B cell (primary cell): Measurements from ENCODE around the gene UROS. TPM values are rescaled to one million over a fixed set of nuclear protein-coding genes. Genes with fewer than 3 reads are reported as not detected.

Experiments used
- ATAC-seq: fragments of 200-7000 bp; cut with Tn5 transposase; one replicate; pipeline ENCODE4 v1.10.0; 2021; ENCODE audit warnings: low read depth, mild to moderate bottlenecking, moderate number of reproducible peaks, moderate library complexity
- CTCF ChIA-PET: fragments of 350-600 bp; sonication (Branson Sonifier 250); formaldehyde crosslinking; loops from one replicate; lab custom pipeline; 2021; ENCODE audit warnings: antibody characterized with exemption, inconsistent platforms; lab: Charles Lee
- POLR2A ChIA-PET: fragments of 350-600 bp; sonication (Branson Sonifier 250); formaldehyde crosslinking; loops from one replicate; lab custom pipeline; 2021; ENCODE audit warnings: antibody characterized with exemption; lab: Charles Lee
- DNase-seq: peaks from one replicate; pipeline ENCODE4 v3.0.0; 2013
- H2AFZ ChIP-seq: 2 replicates; pipeline ENCODE4 v1.6.1; 2012; ENCODE audit warnings: mild to moderate bottlenecking, low read depth, low read length; ENCODE audit not compliant: insufficient read depth, poor library complexity, severe bottlenecking
- H3K27ac ChIP-seq, 2 donors: 1 replicate in 1 of 2; 2 replicates in 1 of 2; pipeline ENCODE4 v1.5.1; 2012 to 2013; ENCODE audit warnings: low read length in 2 of 2, mild to moderate bottlenecking in 2 of 2, moderate library complexity in 1 of 2
- H3K27me3 ChIP-seq, 4 experiments: fragments of 200-600 bp in 1 of 4; sonication (generic) in 1 of 4; replicated peaks in 1 of 4; 1 replicate in 2 of 4; 2 replicates in 2 of 4; pipeline versions ENCODE4 v1.6.1 to v1.7.0; 2013 to 2016; ENCODE audit warnings: low read length in 3 of 4, mild to moderate bottlenecking in 2 of 4, mixed read lengths in 1 of 4, moderate library complexity in 1 of 4; ENCODE audit not compliant: insufficient read depth in 4 of 4, control insufficient read depth in 3 of 4; ENCODE audit errors: control extremely low read depth in 1 of 4
- H3K36me3 ChIP-seq, 2 experiments: replicated peaks in 1 of 2; 1 replicate in 1 of 2; 2 replicates in 1 of 2; pipeline versions ENCODE4 v1.6.1 to v1.7.1; 2013; ENCODE audit warnings: low read length in 1 of 2; ENCODE audit not compliant: insufficient read depth in 2 of 2, control insufficient read depth in 1 of 2; ENCODE audit errors: control extremely low read depth in 1 of 2, extremely low read depth in 1 of 2
- H3K4me1 ChIP-seq, 2 donors: fragments of 200-600 bp in 1 of 2; sonication (generic) in 1 of 2; 1 replicate in 1 of 2; 2 replicates in 1 of 2; pipeline versions ENCODE4 v1.5.1 to v1.6.1; 2013 to 2017; ENCODE audit warnings: low read length in 2 of 2; ENCODE audit not compliant: control insufficient read depth in 2 of 2, insufficient read depth in 2 of 2
- H3K4me2 ChIP-seq: replicated peaks from 2 replicates; pipeline ENCODE3; 2012; ENCODE audit warnings: mild to moderate bottlenecking, low read depth, low read length; ENCODE audit not compliant: poor library complexity, severe bottlenecking
- H3K4me3 ChIP-seq, 5 experiments: fragments of 200-600 bp in 1 of 5; sonication (generic) in 1 of 5; 1 replicate in 3 of 5; 2 replicates in 2 of 5; pipeline versions ENCODE4 v1.5.1 to v1.7.0; 2011 to 2016; ENCODE audit warnings: low read length in 4 of 5, mild to moderate bottlenecking in 4 of 5, low read depth in 2 of 5, control low read depth in 1 of 5, moderate library complexity in 1 of 5; ENCODE audit not compliant: insufficient read depth in 1 of 5; ENCODE audit errors: control extremely low read depth in 1 of 5, extremely low read depth in 1 of 5
- H3K79me2 ChIP-seq: fragments of 200-600 bp; sonication (generic); one replicate; pipeline ENCODE4 v1.6.0; 2016; ENCODE audit warnings: low read length; ENCODE audit not compliant: control insufficient read depth, insufficient read depth
- H3K9ac ChIP-seq: fragments of 200-600 bp; sonication (generic); 2 replicates; pipeline ENCODE4 v1.6.1; 2017; ENCODE audit warnings: mild to moderate bottlenecking, low read length, moderate library complexity
- H3K9me3 ChIP-seq, 3 donors: one replicate each; pipeline versions ENCODE4 v1.6.1 to v1.7.1; 2013; ENCODE audit warnings: low read length in 2 of 3; ENCODE audit not compliant: control insufficient read depth in 2 of 3, insufficient read depth in 1 of 3; ENCODE audit errors: control extremely low read depth in 1 of 3
- H4K20me1 ChIP-seq: 2 replicates; pipeline ENCODE4 v1.6.0; 2012; ENCODE audit warnings: mild to moderate bottlenecking, low read length; ENCODE audit not compliant: insufficient read depth, control insufficient read depth, poor library complexity, severe bottlenecking
- H3K27ac Mint-ChIP-seq: one replicate; pipeline ENCODE4 v1.8.0; 2021; ENCODE audit warnings: mixed read lengths
- H3K27me3 Mint-ChIP-seq: one replicate; pipeline ENCODE4 v1.8.0; 2021; ENCODE audit warnings: mixed read lengths
- H3K4me1 Mint-ChIP-seq: one replicate; pipeline ENCODE4 v1.8.0; 2021; ENCODE audit warnings: mixed read lengths
- H3K4me3 Mint-ChIP-seq: one replicate; pipeline ENCODE4 v1.8.0; 2021; ENCODE audit warnings: mixed read lengths
- H3K9me3 Mint-ChIP-seq: one replicate; pipeline ENCODE4 v1.8.0; 2022; ENCODE audit warnings: mixed read lengths; ENCODE audit not compliant: insufficient read depth
- EZH2 ChIP-seq: IDR thresholded peaks from 2 replicates; pipeline ENCODE4 v1.6.1; 2012; ENCODE audit warnings: borderline replicate concordance, low read depth, mild to moderate bottlenecking, moderate library complexity, low read length; ENCODE audit not compliant: insufficient read depth, poor library complexity, severe bottlenecking
- WGBS: methylation state at CpG from one replicate; pipeline ENCODE4 v1.1.5; 2013; ENCODE audit warnings: missing lambda C conversion rate; ENCODE audit not compliant: insufficient coverage; 5-methylcytosine and 5-hydroxymethylcytosine counted together
- intact Hi-C: fragments of 100-400 bp; cut with micrococcal nuclease; formaldehyde crosslinking; loops from one replicate; pipeline ENCODE4 v1.10.0; 2022
- polyA plus RNA-seq: library from polyadenylated mRNA; depleted of rRNA; stranded (reverse); fragments of >200 nt; gene quantifications from 2 replicates; pipeline ENCODE4 v1.2.3, GENCODE V29; 2012
- total RNA-seq, 2 donors: library from RNA; stranded (reverse); fragments of 120-200 nt in 1 of 2; gene quantifications; 1 replicate in 1 of 2; 2 replicates in 1 of 2; pipeline versions ENCODE4 v1.2.3 to v1.2.4, GENCODE V29; 2013 to 2022
- TF ChIP-seq, protein P1 (sequence below): fragments of 200-600 bp; IDR thresholded peaks from one replicate; pipeline ENCODE4 v1.8.0; 2022; ENCODE audit warnings: antibody characterized with exemption, mild to moderate bottlenecking

Gene UROS
- total and polyA plus RNA-seq, 2 donors (not counting 1 experiment from before 2014, with no cell fraction given): 28.3 to 37.1 TPM

DNA sequence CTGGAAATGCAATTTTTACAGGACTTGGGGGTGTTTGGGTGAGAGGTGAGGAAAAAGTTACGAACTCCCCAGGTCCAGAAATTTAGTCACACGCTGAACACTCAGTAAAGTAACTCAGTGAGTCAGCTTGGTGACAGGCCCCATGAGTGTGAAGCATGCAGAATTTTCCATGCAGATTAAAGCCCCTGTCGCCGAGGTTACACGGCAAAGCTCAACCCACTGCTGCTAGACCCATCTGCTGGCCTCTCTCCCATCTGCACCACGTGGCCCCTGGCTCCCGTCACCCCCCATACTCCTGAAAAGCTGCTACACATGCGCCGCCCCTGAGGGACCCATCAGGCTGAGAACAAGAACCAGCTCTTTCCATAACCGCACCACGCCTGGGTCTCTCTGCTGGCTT, 40.4 kb downstream of the UROS start:
- ATAC-seq (no peak), DNase-seq (no peak)
- no peak overlapping the region for H3K27ac ChIP-seq
- H3K27me3 ChIP-seq: no peaks in the 10 kb centered on the region
- H3K4me1 ChIP-seq: no peaks in the 10 kb centered on the region
- no peaks in the 10 kb centered on the region for H4K20me1 ChIP-seq
- H3K4me2 ChIP-seq: no peak overlapping the region
- no peaks in the 10 kb centered on the region for H3K4me1 Mint-ChIP-seq
- peaks cover 4% of the 10 kb centered on the region for H3K27me3 Mint-ChIP-seq
- H2AFZ ChIP-seq: no peak overlapping the region
- H3K27ac Mint-ChIP-seq: no peak overlapping the region
- CTCF ChIA-PET: no interaction called here
- no peaks in the 10 kb centered on the region for H3K79me2 ChIP-seq
- no peaks in the 10 kb centered on the region for H3K36me3 ChIP-seq
- no peak overlapping the region for H3K9ac ChIP-seq
- 96% methylated on average over 5 of the region's 11 CpGs for WGBS
- H3K4me3 ChIP-seq: no peak overlapping the region
- H3K4me3 Mint-ChIP-seq: no peak overlapping the region
- TF ChIP-seq, protein P1, sequence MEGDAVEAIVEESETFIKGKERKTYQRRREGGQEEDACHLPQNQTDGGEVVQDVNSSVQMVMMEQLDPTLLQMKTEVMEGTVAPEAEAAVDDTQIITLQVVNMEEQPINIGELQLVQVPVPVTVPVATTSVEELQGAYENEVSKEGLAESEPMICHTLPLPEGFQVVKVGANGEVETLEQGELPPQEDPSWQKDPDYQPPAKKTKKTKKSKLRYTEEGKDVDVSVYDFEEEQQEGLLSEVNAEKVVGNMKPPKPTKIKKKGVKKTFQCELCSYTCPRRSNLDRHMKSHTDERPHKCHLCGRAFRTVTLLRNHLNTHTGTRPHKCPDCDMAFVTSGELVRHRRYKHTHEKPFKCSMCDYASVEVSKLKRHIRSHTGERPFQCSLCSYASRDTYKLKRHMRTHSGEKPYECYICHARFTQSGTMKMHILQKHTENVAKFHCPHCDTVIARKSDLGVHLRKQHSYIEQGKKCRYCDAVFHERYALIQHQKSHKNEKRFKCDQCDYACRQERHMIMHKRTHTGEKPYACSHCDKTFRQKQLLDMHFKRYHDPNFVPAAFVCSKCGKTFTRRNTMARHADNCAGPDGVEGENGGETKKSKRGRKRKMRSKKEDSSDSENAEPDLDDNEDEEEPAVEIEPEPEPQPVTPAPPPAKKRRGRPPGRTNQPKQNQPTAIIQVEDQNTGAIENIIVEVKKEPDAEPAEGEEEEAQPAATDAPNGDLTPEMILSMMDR: no peak
- TF ChIP-seq EZH2: no peak
- H3K9me3 ChIP-seq: no peaks in the 10 kb centered on the region
- intact Hi-C loops: no loop called here
- POLR2A ChIA-PET: no interaction called here
- H3K9me3 Mint-ChIP-seq: no peaks in the 10 kb centered on the region

DNA sequence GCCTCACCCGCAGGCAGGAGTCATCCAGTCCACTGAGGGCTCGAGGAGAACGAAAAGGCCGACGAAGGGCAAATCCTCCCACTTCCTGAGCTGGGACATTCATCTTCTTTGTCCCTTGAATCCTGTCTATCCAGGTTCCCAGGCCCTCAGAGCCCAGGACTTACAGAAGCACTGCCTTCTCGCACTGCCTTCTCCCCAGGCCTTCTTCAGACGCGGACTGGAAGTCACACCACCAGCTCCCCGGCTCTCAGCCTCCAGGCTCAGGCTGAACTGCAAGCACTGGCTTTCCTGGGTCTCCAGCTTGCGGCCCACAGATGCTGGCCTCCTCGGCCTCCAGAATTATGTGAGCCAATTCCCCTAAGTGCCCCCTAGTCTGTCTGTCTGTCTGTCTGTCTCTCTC, 41.0 kb downstream of the UROS start:
- H3K79me2 ChIP-seq: no peaks in the 10 kb centered on the region

More for the DNA sequence above, 41.0 kb downstream of the UROS start:
- Mint-ChIP-seq H3K27ac (no peak overlapping the region), H3K4me3 (no peak overlapping the region), H3K9me3 (no peaks in the 10 kb centered on the region), H3K27me3 (peaks cover 4% of the 10 kb centered on the region), H3K4me1 (no peaks in the 10 kb centered on the region)
- Histone ChIP-seq H3K4me3 (no peak overlapping the region), H4K20me1 (no peaks in the 10 kb centered on the region), H3K27me3 (no peaks in the 10 kb centered on the region), H3K4me2 (no peak overlapping the region), H3K27ac (no peak overlapping the region), H3K36me3 (no peaks in the 10 kb centered on the region), H3K9me3 (no peaks in the 10 kb centered on the region), H2AFZ (no peak overlapping the region), H3K9ac (no peak overlapping the region), H3K4me1 (no peaks in the 10 kb centered on the region)
- no peak for DNase-seq
- no peak for ATAC-seq
- 93% methylated on average over 11 of the region's 11 CpGs for WGBS
- ChIA-PET CTCF (no interaction called here), POLR2A (no interaction called here)
- intact Hi-C loops: no loop called here
- no peak for TF ChIP-seq EZH2
- TF ChIP-seq, protein P1: no peak
